Esophagus squamous epithelium (tissue), 5 donors: ENCODE measurements around the gene PARD3B. TPM values are rescaled to one million over a fixed set of nuclear protein-coding genes. Genes with fewer than 3 reads are reported as not detected.
"Not testable (repeated sequence)": the region's sequence is repeated elsewhere in the genome, so short reads cannot be mapped to it uniquely, and the experiment has no call there.

Source experiments
- DNase-seq: peaks from one replicate; lab custom pipeline; 2025; lab: John Stamatoyannopoulos, UW
- H3K27ac ChIP-seq, 4 donors: fragments of 200-600 bp; sonication (generic); one replicate each; pipeline ENCODE4 v1.5.1; 2016 to 2019; ENCODE audit warnings: mild to moderate bottlenecking in 1 of 4
- H3K27me3 ChIP-seq, 4 donors: fragments of 200-600 bp; sonication (generic); 1 replicate in 3 of 4; 2 replicates in 1 of 4; pipeline versions ENCODE4 v1.5.1 to v1.6.0; 2017 to 2021; ENCODE audit warnings: antibody characterized with exemption in 1 of 4
- H3K36me3 ChIP-seq, 3 donors: fragments of 200-600 bp; sonication (generic); one replicate each; pipeline ENCODE4 v1.5.1; 2016 to 2019
- H3K4me1 ChIP-seq, 3 donors: fragments of 200-600 bp; sonication (generic); one replicate each; pipeline ENCODE4 v1.5.1; 2017 to 2019
- H3K4me3 ChIP-seq, 4 donors: fragments of 200-600 bp; sonication (generic); 1 replicate in 3 of 4; 2 replicates in 1 of 4; pipeline ENCODE4 v1.5.1; 2016 to 2019; ENCODE audit warnings: mild to moderate bottlenecking in 2 of 4, moderate library complexity in 1 of 4
- H3K9me3 ChIP-seq, 3 donors: fragments of 200-600 bp; sonication (generic); one replicate each; pipeline ENCODE4 v1.5.1; 2016 to 2019
- POLR2A ChIP-seq, 4 donors: fragments of 450-650 bp; IDR thresholded peaks; one replicate each; pipeline ENCODE4 v1.6.1; 2017; ENCODE audit warnings: antibody characterized with exemption in 4 of 4, mild to moderate bottlenecking in 4 of 4, moderate library complexity in 3 of 4
- WGBS, 2 donors: methylation state at CpG; one replicate each; pipeline ENCODE4 v1.1.5; 2018; 5-methylcytosine and 5-hydroxymethylcytosine counted together
- intact Hi-C: fragments of 100-400 bp; cut with DNase I; formaldehyde crosslinking; loops from one replicate; pipeline ENCODE4 v1.15.0; 2022
- total RNA-seq, 4 donors: library from RNA; depleted of rRNA; stranded (reverse); fragments of >200 nt; gene quantifications; one replicate each; pipeline ENCODE4 v1.1.0, GENCODE V29; 2016
- TF ChIP-seq, protein P1 (sequence below), 6 experiments: fragments of 450-650 bp in 4 of 6; fragments of 200-600 bp in 2 of 6; sonication (generic) in 2 of 6; IDR thresholded peaks; one replicate each; pipeline ENCODE4 v1.5.1; 2016 to 2019; ENCODE audit warnings: antibody characterized with exemption in 6 of 6, mild to moderate bottlenecking in 4 of 6, moderate library complexity in 4 of 6
- donor health status: DM: yes; HTN: yes; CAD: no.

PARD3B gene
- total RNA-seq, 4 donors from 2014 or later: 2.4 to 15.8 (median 4.3) TPM

DNA sequence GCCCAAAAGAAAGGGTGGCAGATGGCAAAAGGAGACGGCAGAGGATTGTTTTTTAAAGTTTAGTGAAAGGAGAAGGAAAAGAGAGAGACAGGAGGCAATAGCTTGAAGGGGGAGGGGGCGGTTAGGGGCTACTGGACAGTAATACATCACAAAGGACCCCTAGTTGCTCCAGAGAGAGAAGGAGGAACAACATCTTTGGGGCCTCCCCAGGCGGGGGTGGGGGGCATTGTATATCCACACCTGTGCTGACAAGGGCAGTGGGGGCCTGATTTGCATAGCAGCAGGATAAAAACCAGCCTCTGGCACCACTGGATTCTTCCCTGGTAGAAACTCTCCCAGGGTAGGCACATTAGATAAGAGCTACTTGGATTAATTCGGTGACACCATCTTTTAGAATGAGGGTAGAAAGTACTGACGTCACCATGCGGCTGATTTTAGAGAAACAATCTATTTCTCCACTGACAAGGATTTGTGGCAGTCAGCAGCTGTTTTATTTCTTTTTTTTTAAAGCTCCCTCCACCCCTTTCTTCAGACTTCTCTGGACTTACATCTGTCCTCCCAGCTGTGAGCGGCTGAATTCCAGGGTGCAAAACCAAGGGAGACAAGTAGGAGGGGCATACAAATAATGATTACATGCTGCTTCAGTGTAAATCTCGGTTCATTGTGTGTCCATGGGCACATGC lies 937.3 kb downstream of the PARD3B start:
- intact Hi-C loops: no loop called here
- no peaks in the 10 kb centered on the region for H3K36me3 ChIP-seq
- TF ChIP-seq POLR2A (IDR thresholded peaks at IDR 0.05): no peak
- TF ChIP-seq, protein P1, sequence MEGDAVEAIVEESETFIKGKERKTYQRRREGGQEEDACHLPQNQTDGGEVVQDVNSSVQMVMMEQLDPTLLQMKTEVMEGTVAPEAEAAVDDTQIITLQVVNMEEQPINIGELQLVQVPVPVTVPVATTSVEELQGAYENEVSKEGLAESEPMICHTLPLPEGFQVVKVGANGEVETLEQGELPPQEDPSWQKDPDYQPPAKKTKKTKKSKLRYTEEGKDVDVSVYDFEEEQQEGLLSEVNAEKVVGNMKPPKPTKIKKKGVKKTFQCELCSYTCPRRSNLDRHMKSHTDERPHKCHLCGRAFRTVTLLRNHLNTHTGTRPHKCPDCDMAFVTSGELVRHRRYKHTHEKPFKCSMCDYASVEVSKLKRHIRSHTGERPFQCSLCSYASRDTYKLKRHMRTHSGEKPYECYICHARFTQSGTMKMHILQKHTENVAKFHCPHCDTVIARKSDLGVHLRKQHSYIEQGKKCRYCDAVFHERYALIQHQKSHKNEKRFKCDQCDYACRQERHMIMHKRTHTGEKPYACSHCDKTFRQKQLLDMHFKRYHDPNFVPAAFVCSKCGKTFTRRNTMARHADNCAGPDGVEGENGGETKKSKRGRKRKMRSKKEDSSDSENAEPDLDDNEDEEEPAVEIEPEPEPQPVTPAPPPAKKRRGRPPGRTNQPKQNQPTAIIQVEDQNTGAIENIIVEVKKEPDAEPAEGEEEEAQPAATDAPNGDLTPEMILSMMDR (IDR thresholded peaks at IDR 0.05): no peak
- WGBS, 2 donors: 76 to 85% methylated on average over 8 of the region's 8 CpGs
- H3K27ac ChIP-seq: no peak overlapping the region
- no peaks in the 10 kb centered on the region for H3K9me3 ChIP-seq
- peaks cover 0 to 5% (median 0%) of the 10 kb centered on the region in 3 donors for H3K4me1 ChIP-seq
- H3K27me3 ChIP-seq: no peaks in the 10 kb centered on the region
- no peak for DNase-seq
- no peak overlapping the region for H3K4me3 ChIP-seq

DNA sequence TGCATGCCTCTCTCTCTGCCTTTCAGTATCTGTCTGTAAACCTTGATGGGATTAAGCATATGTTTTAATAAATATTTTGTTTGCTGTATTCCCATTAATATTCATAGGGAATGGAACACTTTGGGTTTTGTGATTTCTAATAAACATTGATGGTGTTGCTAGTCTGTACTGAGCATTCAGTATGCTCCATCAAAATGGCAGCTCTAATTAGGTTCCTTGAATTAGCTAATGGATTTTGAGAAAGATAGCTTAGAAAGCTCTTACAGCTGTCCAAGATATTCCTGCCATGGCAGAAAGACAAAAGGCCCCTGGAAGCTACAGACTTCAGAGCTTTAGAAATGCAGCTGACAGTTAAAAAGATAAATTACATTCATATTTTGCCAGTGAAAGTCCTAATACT lies 937.8 kb downstream of the PARD3B start:
- Histone ChIP-seq H3K9me3 (no peaks in the 10 kb centered on the region), H3K27me3 (no peaks in the 10 kb centered on the region), H3K36me3 (no peaks in the 10 kb centered on the region), H3K27ac (no peak overlapping the region), H3K4me1 (peaks cover 0 to 5% (median 0%) of the 10 kb centered on the region in 3 donors), H3K4me3 (no peak overlapping the region)
- DNase-seq: no peak
- intact Hi-C loops: no loop called here
- TF ChIP-seq, protein P1 (IDR thresholded peaks at IDR 0.05): no peak
- TF ChIP-seq POLR2A (IDR thresholded peaks at IDR 0.05): no peak

DNA sequence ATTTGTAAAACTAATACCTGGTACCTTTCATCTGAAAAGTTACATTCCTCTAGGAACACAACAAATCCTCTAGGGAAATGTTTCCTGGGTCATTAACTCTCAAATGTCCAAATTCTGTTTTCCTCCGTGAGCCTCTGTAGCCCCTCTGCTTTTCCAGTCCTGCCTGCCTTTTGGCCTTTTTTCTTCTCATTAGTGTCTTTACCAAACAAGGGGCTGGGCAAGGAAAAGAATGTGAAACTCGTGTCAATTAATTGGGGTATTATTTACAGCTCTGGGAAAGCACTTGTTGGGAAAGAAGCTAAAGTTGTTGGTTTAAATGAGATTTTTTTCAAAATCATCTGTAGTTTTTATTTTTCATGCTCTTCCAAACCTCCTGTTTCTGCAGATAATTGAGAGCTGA lies 938.9 kb downstream of the PARD3B start:
- 48 to 56% methylated on average over 2 of the region's 2 CpGs for WGBS, 2 donors
- H3K27me3 ChIP-seq: no peaks in the 10 kb centered on the region
- TF ChIP-seq POLR2A (IDR thresholded peaks at IDR 0.05): no peak
- TF ChIP-seq, protein P1 (IDR thresholded peaks at IDR 0.05): no peak
- H3K4me1 ChIP-seq: peaks cover 0 to 5% (median 0%) of the 10 kb centered on the region in 3 donors
- no peak overlapping the region for H3K4me3 ChIP-seq
- no peaks in the 10 kb centered on the region for H3K36me3 ChIP-seq
- H3K27ac ChIP-seq: no peak overlapping the region
- intact Hi-C loops: no loop called here
- no peak for DNase-seq
- H3K9me3 ChIP-seq: no peaks in the 10 kb centered on the region

DNA sequence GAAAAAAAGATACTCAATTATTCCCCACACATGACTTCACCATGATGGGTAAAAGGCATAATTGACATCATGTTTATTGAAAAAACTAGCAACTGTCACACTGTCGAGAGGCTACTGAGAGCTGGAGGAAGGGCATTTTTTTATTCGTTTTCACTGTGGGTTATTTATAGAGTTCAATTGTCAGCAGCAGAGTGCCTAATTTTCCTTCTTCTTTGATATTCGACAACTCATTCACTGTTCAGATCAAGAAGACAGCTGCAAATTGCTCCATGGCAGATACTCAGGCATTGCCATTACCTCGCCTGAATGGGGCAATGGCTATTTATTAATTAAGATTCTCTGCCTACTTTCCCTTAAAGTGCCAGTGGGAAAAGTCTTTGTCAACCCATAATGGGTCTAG lies 939.5 kb downstream of the PARD3B start:
- no peak for DNase-seq
- intact Hi-C loops: no loop called here
- Histone ChIP-seq H3K27ac (no peak overlapping the region), H3K9me3 (no peaks in the 10 kb centered on the region), H3K4me3 (no peak overlapping the region), H3K4me1 (peaks cover 0 to 5% (median 0%) of the 10 kb centered on the region in 3 donors), H3K36me3 (no peaks in the 10 kb centered on the region), H3K27me3 (no peaks in the 10 kb centered on the region)
- WGBS, 2 donors: 59 to 88% methylated on average over 4 of the region's 4 CpGs
- TF ChIP-seq, protein P1 (IDR thresholded peaks at IDR 0.05): no peak
- no peak for TF ChIP-seq POLR2A (IDR thresholded peaks at IDR 0.05)

DNA sequence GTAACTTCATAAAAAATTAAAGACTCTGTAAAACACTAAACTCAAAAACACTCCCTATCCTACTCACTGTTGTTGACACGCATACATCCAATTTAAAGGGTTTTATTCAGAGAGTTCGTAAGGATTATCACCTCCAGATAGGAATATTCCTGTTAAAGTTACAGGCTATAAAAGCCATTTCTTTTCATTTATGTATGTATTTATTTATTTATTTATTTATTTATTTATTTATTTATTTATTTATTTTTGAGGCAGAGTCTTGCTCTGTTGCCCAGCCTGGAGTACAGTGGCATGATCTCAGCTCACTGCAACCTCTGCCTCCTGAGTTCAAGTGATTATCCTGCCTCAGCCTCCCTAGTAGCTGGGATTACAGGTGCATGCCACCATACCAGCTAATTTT lies 948.3 kb downstream of the PARD3B start:
- H3K27ac ChIP-seq, H3K27me3 ChIP-seq, H3K36me3 ChIP-seq, H3K4me3 ChIP-seq, DNase-seq, H3K9me3 ChIP-seq, intact Hi-C loops, H3K4me1 ChIP-seq: not testable (repeated sequence)
- WGBS, 2 donors: 96 to 97% methylated on average over 2 of the region's 2 CpGs
